HepG2 (cell line): ENCODE results near the gene DOCK2. TPM values are rescaled to one million over a fixed set of nuclear protein-coding genes. Genes with fewer than 3 reads are reported as not detected.

ENCODE experiments used
- ATAC-seq: fragments of 200-7000 bp; cut with Tn5 transposase; 3 replicates; pipeline ENCODE4 v1.9.1; 2020; ENCODE audit warnings: mild to moderate bottlenecking, moderate library complexity
- BruUV-seq: library from RNA; stranded (reverse); fragments of 400-500 nt; replicated peaks from 2 replicates; lab custom pipeline; 2021; lab: Mats Ljungman, UMichigan
- CTCF ChIA-PET: fragments of 300-600 bp; formaldehyde crosslinking; extraction: SDS; loops from one replicate; lab custom pipeline; 2021; ENCODE audit warnings: low total read pairs, inconsistent platforms, low intra/inter-chr PET ratio; lab: Yijun Ruan, JAX
- POLR2A ChIA-PET: fragments of 350-600 bp; sonication (Branson Sonifier 250); formaldehyde crosslinking; loops from one replicate; lab custom pipeline; 2020; ENCODE audit warnings: antibody characterized with exemption, inconsistent platforms; lab: Yijun Ruan, JAX
- DNase-seq: peaks from one replicate; pipeline ENCODE4 v3.0.0-alpha.2; 2015; ENCODE audit warnings: low spot score
- FAIRE-seq: peaks from 3 replicates; lab custom pipeline; 2011; peaks lifted over from hg19 to GRCh38; lab: Jason Lieb, UNC
- H2AFZ ChIP-seq: one replicate; pipeline ENCODE4 v1.6.1; 2011; ENCODE audit warnings: low read length, inconsistent platforms
- H3K27ac ChIP-seq: fragments of 300-600 bp; 3 replicates; pipeline ENCODE4 v1.8.0; 2011; ENCODE audit warnings: mixed run types, mild to moderate bottlenecking, mixed read lengths, low read length, inconsistent platforms; ENCODE audit not compliant: insufficient read depth; ENCODE audit errors: extremely low read length
- H3K27me3 ChIP-seq, 2 experiments: fragments of 200-600 bp in 1 of 2; 2 replicates in 1 of 2; 3 replicates in 1 of 2; pipeline versions ENCODE4 v1.6.0 to v1.8.0; 2011; ENCODE audit warnings: low read length in 2 of 2, mild to moderate bottlenecking in 2 of 2, moderate library complexity in 2 of 2, inconsistent platforms in 1 of 2; ENCODE audit not compliant: insufficient read depth in 2 of 2, control insufficient read depth in 1 of 2
- H3K36me3 ChIP-seq, 2 experiments: fragments of 200-600 bp in 1 of 2; replicated peaks in 1 of 2; 2 replicates in 1 of 2; 3 replicates in 1 of 2; pipeline versions ENCODE4 v1.5.1 to v1.8.0; 2011; ENCODE audit warnings: low read length in 2 of 2, inconsistent platforms in 1 of 2; ENCODE audit not compliant: insufficient read depth in 2 of 2, control insufficient read depth in 1 of 2
- H3K4me1 ChIP-seq: 2 replicates; pipeline ENCODE4 v1.5.1; 2012; ENCODE audit warnings: low read length, inconsistent platforms; ENCODE audit not compliant: insufficient read depth
- H3K4me2 ChIP-seq: 2 replicates; pipeline ENCODE4 v1.6.0; 2011; ENCODE audit warnings: low read depth, low read length, inconsistent platforms
- H3K4me3 ChIP-seq, 3 experiments: fragments of 200-600 bp in 1 of 3; sonication (generic), shearing (Covaris generic) in 1 of 3; replicated peaks in 1 of 3; 2 replicates each; pipeline ENCODE4 v1.5.1; 2011 to 2016; ENCODE audit warnings: low read length in 3 of 3, inconsistent platforms in 2 of 3, low read depth in 2 of 3, mild to moderate bottlenecking in 2 of 3, control low read depth in 1 of 3, mixed read lengths in 1 of 3; ENCODE audit not compliant: insufficient read depth in 1 of 3
- H3K79me2 ChIP-seq: one replicate; pipeline ENCODE4 v1.6.1; 2011; ENCODE audit warnings: low read length, inconsistent platforms; ENCODE audit not compliant: insufficient read depth
- H3K9ac ChIP-seq: 2 replicates; pipeline ENCODE4 v1.6.0; 2011; ENCODE audit warnings: mild to moderate bottlenecking, low read depth, low read length, inconsistent platforms; ENCODE audit not compliant: insufficient read depth
- H3K9me3 ChIP-seq: 2 replicates; pipeline ENCODE4 v1.5.1; 2012; ENCODE audit warnings: mild to moderate bottlenecking, low read length
- H4K20me1 ChIP-seq: 2 replicates; pipeline ENCODE4 v1.6.0; 2011; ENCODE audit warnings: inconsistent platforms, mild to moderate bottlenecking, low read length, moderate library complexity; ENCODE audit not compliant: insufficient read depth
- DR1 ChIP-seq: sonication (generic); formaldehyde crosslinking; IDR thresholded peaks from 2 replicates; pipeline ENCODE4 v1.8.0; 2021; ENCODE audit warnings: mild to moderate bottlenecking, missing genetic modification reagents, inconsistent platforms
- ETV6 ChIP-seq: sonication (generic); formaldehyde crosslinking; conservative IDR thresholded peaks from 2 replicates; pipeline ENCODE4 v1.4.0; 2020; ENCODE audit warnings: missing genetic modification reagents
- KDM2A ChIP-seq: sonication (generic); formaldehyde crosslinking; IDR thresholded peaks from 2 replicates; pipeline ENCODE4 v1.4.0; 2020; ENCODE audit warnings: low read depth, missing genetic modification reagents, borderline replicate concordance
- TOE1 ChIP-seq: sonication (generic); formaldehyde crosslinking; IDR thresholded peaks from 2 replicates; pipeline ENCODE4 v1.4.0; 2020; ENCODE audit warnings: mild to moderate bottlenecking, missing genetic modification reagents
- ZNF761 ChIP-seq: sonication (generic); formaldehyde crosslinking; conservative IDR thresholded peaks from 2 replicates; pipeline ENCODE4 v1.4.0; 2020; ENCODE audit warnings: mild to moderate bottlenecking, missing genetic modification reagents
- WGBS: methylation state at CpG from one replicate; pipeline ENCODE4 v1.1.6; 2017; ENCODE audit warnings: low lambda C conversion rate; 5-methylcytosine and 5-hydroxymethylcytosine counted together
- in situ Hi-C: cut with HindIII; loops from 2 replicates; pipeline ENCODE4 v1.10.0; 2017; ENCODE audit warnings: low pct_unique_long_range_greater_than_20kb; ENCODE audit not compliant: extremely low pct_ligation_motif_present
- intact Hi-C: fragments of 100-400 bp; cut with micrococcal nuclease; formaldehyde crosslinking; loops from one replicate; pipeline ENCODE4 v1.10.0; 2022; ENCODE audit not compliant: unreplicated experiment
- polyA plus RNA-seq, 8 experiments: library from polyadenylated mRNA; depleted of rRNA in 3 of 8; stranded (reverse) in 7 of 8; unstranded in 1 of 8; fragments of >200 nt; fragmentation: Illumina TruSeq in 4 of 8; extraction: Trizol in 4 of 8; gene quantifications; 2 replicates each; pipeline versions ENCODE4 v1.2.1 to v1.2.3, GENCODE V29; 2011 to 2016; ENCODE audit warnings: low read depth in 4 of 8, missing spikeins in 1 of 8, mixed read lengths in 1 of 8; ENCODE audit not compliant: insufficient read depth in 1 of 8
- total RNA-seq, 5 experiments: library from RNA; depleted of rRNA; stranded (reverse); fragments of >200 nt; fragmentation: Illumina TruSeq; extraction: Trizol; gene quantifications; 2 replicates each; pipeline ENCODE4 v1.2.3, GENCODE V29; 2016; ENCODE audit warnings: low read depth in 1 of 5
- TF ChIP-seq, protein P1 (sequence below): sonication (generic); formaldehyde crosslinking; IDR thresholded peaks from 2 replicates; pipeline ENCODE4 v1.8.0; 2023; ENCODE audit warnings: mild to moderate bottlenecking, missing genetic modification reagents
- TF ChIP-seq, protein P2 (sequence below): IDR thresholded peaks from 2 replicates; pipeline ENCODE4 v1.4.0; 2020; ENCODE audit warnings: mild to moderate bottlenecking, missing genetic modification reagents
- TF ChIP-seq, protein P3 (sequence below): sonication (generic); formaldehyde crosslinking; IDR thresholded peaks from 2 replicates; pipeline ENCODE4 v1.4.0; 2020; ENCODE audit warnings: missing genetic modification reagents, low read depth, mild to moderate bottlenecking, borderline replicate concordance

DOCK2 gene
- total and polyA plus RNA-seq, 2 of the 13 experiments (the other 11 are each of a cell fraction or from before 2014, with no cell fraction given) = not detected

DNA sequence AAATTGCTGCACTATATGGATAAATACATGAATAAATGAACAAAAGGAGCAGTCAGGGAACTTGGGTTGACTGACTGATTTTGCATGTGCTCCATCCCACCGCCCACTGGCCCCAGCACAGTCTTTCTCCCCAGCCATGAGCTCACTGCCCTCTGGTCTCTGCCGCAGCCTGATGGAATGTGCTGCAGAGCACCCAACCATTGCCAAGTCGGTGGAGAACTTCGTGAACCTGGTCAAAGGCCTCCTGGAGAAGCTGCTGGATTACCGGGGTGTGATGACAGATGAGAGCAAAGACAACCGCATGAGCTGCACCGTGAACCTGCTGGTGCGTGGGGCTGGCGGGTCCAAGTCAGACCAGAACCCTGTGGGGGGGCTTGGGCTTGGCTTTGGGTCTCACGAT is 397.2 kb downstream of the DOCK2 start:
- no peaks in the 10 kb centered on the region for H4K20me1 ChIP-seq
- H3K79me2 ChIP-seq = no peaks in the 10 kb centered on the region
- 8% methylated on average over 6 of the region's 10 CpGs for WGBS
- no peak for FAIRE-seq
- H3K4me2 ChIP-seq = no peak overlapping the region
- no peaks in the 10 kb centered on the region for H3K4me1 ChIP-seq
- POLR2A ChIA-PET = no interaction called here
- in situ Hi-C loops = no loop called here
- H3K27me3 ChIP-seq = no peaks in the 10 kb centered on the region; a peak in 1 of 5 replicates
- TF ChIP-seq TOE1 (CRISPR knock-in tag) (no peak), ZNF761 (CRISPR knock-in tag) (no peak)
- TF ChIP-seq, protein P1, sequence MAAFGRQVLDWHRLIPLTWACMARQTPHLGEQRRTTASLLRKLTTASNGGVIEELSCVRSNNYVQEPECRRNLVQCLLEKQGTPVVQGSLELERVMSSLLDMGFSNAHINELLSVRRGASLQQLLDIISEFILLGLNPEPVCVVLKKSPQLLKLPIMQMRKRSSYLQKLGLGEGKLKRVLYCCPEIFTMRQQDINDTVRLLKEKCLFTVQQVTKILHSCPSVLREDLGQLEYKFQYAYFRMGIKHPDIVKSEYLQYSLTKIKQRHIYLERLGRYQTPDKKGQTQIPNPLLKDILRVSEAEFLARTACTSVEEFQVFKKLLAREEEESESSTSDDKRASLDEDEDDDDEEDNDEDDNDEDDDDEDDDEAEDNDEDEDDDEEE (CRISPR knock-in tag) = no peak
- no peak for DNase-seq
- no peak overlapping the region for H2AFZ ChIP-seq
- ATAC-seq = no peak
- CTCF ChIA-PET = no interaction called here
- no peak overlapping the region for H3K9ac ChIP-seq
- BruUV-seq = no TSS peak
- H3K9me3 ChIP-seq = no peaks in the 10 kb centered on the region
- no peak overlapping the region for H3K4me3 ChIP-seq
- H3K36me3 ChIP-seq = no peaks in the 10 kb centered on the region
- no peak overlapping the region for H3K27ac ChIP-seq
- intact Hi-C loops = no loop called here

GRCh38 chr5:170038241-170038640 is 401.2 kb downstream of the DOCK2 start:
- 29% methylated on average over 7 of the region's 7 CpGs for whole genome bisulfite sequencing
- Histone ChIP-seq H3K4me1 (no peaks in the 10 kb centered on the region), H3K4me3 (no peak overlapping the region), H3K9me3 (no peaks in the 10 kb centered on the region), H3K27me3 (no peaks in the 10 kb centered on the region; a peak in 1 of 5 replicates), H3K79me2 (no peaks in the 10 kb centered on the region), H4K20me1 (no peaks in the 10 kb centered on the region), H2AFZ (no peak overlapping the region), H3K27ac (no peak overlapping the region), H3K9ac (no peak overlapping the region), H3K36me3 (no peaks in the 10 kb centered on the region), H3K4me2 (no peak overlapping the region)
- ChIA-PET POLR2A (no interaction called here), CTCF (no interaction called here)
- ATAC-seq (no peak), DNase-seq (no peak), FAIRE-seq (no peak)
- in situ Hi-C loops = no loop called here
- TF ChIP-seq, protein P2, sequence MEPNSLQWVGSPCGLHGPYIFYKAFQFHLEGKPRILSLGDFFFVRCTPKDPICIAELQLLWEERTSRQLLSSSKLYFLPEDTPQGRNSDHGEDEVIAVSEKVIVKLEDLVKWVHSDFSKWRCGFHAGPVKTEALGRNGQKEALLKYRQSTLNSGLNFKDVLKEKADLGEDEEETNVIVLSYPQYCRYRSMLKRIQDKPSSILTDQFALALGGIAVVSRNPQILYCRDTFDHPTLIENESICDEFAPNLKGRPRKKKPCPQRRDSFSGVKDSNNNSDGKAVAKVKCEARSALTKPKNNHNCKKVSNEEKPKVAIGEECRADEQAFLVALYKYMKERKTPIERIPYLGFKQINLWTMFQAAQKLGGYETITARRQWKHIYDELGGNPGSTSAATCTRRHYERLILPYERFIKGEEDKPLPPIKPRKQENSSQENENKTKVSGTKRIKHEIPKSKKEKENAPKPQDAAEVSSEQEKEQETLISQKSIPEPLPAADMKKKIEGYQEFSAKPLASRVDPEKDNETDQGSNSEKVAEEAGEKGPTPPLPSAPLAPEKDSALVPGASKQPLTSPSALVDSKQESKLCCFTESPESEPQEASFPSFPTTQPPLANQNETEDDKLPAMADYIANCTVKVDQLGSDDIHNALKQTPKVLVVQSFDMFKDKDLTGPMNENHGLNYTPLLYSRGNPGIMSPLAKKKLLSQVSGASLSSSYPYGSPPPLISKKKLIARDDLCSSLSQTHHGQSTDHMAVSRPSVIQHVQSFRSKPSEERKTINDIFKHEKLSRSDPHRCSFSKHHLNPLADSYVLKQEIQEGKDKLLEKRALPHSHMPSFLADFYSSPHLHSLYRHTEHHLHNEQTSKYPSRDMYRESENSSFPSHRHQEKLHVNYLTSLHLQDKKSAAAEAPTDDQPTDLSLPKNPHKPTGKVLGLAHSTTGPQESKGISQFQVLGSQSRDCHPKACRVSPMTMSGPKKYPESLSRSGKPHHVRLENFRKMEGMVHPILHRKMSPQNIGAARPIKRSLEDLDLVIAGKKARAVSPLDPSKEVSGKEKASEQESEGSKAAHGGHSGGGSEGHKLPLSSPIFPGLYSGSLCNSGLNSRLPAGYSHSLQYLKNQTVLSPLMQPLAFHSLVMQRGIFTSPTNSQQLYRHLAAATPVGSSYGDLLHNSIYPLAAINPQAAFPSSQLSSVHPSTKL = no peak
- TF ChIP-seq, protein P3, sequence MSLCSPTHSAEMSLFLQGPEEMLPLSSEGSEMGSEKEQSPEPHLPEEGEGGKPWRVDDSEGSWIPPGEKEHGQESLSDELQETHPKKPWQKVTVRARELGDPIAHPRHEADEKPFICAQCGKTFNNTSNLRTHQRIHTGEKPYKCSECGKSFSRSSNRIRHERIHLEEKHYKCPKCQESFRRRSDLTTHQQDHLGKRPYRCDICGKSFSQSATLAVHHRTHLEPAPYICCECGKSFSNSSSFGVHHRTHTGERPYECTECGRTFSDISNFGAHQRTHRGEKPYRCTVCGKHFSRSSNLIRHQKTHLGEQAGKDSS (CRISPR knock-in tag) = no peak
- TF ChIP-seq ETV6 (CRISPR knock-in tag) (no peak), KDM2A (CRISPR knock-in tag) (no peak), DR1 (no peak)
- intact Hi-C loops = no loop called here
- BruUV-seq = no TSS peak
